Measurements from ENCODE around the gene TMEM161A.

DNA sequence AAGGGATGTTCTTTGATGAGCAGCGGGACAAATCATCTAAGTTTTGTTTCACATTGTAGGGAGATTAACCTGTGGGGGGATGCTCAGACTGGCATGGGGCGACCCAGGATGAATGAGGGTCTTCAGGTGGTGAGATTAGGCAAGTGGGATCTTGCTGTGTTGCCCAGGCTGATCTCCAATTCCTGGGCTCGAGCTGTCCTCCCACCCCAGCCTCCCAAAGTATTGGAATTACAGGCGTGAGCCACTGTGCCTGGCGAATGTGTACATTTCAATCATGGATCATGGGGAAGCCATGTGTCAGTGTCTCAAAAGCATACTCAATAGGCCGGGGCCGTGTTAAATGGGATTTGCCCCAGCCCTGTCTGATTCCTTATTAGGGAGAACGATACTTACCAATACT lies 66.4 kb downstream of the TMEM161A start:
- TF ChIP-seq YY1 (IDR thresholded peaks at IDR 0.05; ENCODE audit: insufficient read depth, insufficient read length) (no peak), ZNF274 (IDR thresholded peaks at IDR 0.05; ENCODE audit: low read depth, low read length) (no peak), SUZ12 (IDR thresholded peaks at IDR 0.05; ENCODE audit: extremely low read depth, insufficient read depth, insufficient read length) (no peak)

Measured in NT2/D1 (cell line).